HepG2 (cell line): ENCODE results near the gene STK32C. TPM values are rescaled to one million over a fixed set of nuclear protein-coding genes. Genes with fewer than 3 reads are reported as not detected.

Source experiments
- AHR ChIP-seq: IDR thresholded peaks from 2 replicates; pipeline ENCODE4 v1.6.1; 2018; ENCODE audit warnings: missing genetic modification reagents, missing compliant biosample characterization
- DZIP1 ChIP-seq: sonication (generic); formaldehyde crosslinking; IDR thresholded peaks from 2 replicates; pipeline ENCODE4 v1.5.0; 2020; ENCODE audit warnings: mild to moderate bottlenecking, missing genetic modification reagents
- FOXM1 ChIP-seq: sonication (generic); formaldehyde crosslinking; IDR thresholded peaks from 2 replicates; pipeline ENCODE4 v1.5.0; 2020; ENCODE audit warnings: missing genetic modification reagents
- IKZF4 ChIP-seq: sonication (generic); formaldehyde crosslinking; IDR thresholded peaks from 2 replicates; pipeline ENCODE4 v1.5.1; 2020; ENCODE audit warnings: borderline replicate concordance, mild to moderate bottlenecking, low read depth, missing genetic modification reagents; ENCODE audit errors: not compliant biosample characterization
- KDM2A ChIP-seq: sonication (generic); formaldehyde crosslinking; IDR thresholded peaks from 2 replicates; pipeline ENCODE4 v1.4.0; 2020; ENCODE audit warnings: low read depth, missing genetic modification reagents, borderline replicate concordance
- KDM5B ChIP-seq: sonication (generic); formaldehyde crosslinking; IDR thresholded peaks from 2 replicates; pipeline ENCODE4 v1.4.0; 2020; ENCODE audit warnings: missing genetic modification reagents, mild to moderate bottlenecking, borderline replicate concordance
- MIXL1 ChIP-seq: IDR thresholded peaks from 2 replicates; pipeline ENCODE4 v1.6.1; 2016
- MZF1 ChIP-seq: sonication (generic); formaldehyde crosslinking; IDR thresholded peaks from 2 replicates; pipeline ENCODE4 v1.8.1; 2023; ENCODE audit warnings: mild to moderate bottlenecking, missing genetic modification reagents, borderline replicate concordance
- POGK ChIP-seq: sonication (generic); formaldehyde crosslinking; conservative IDR thresholded peaks from 2 replicates; pipeline ENCODE4 v1.8.0; 2022; ENCODE audit warnings: mild to moderate bottlenecking, moderate library complexity, missing genetic modification reagents
- PRMT3 ChIP-seq: sonication (generic); formaldehyde crosslinking; IDR thresholded peaks from 2 replicates; pipeline ENCODE4 v1.8.1; 2022; ENCODE audit warnings: low read depth, mild to moderate bottlenecking, moderate library complexity, missing genetic modification reagents, borderline replicate concordance
- SALL1 ChIP-seq: sonication (generic); formaldehyde crosslinking; IDR thresholded peaks from 2 replicates; pipeline ENCODE4 v1.8.0; 2022; ENCODE audit warnings: mild to moderate bottlenecking, missing genetic modification reagents
- SNAI1 ChIP-seq: sonication (generic); formaldehyde crosslinking; IDR thresholded peaks from 2 replicates; pipeline ENCODE4 v1.5.0; 2020; ENCODE audit warnings: mild to moderate bottlenecking, missing genetic modification reagents, borderline replicate concordance
- ZNF343 ChIP-seq: sonication (generic); formaldehyde crosslinking; IDR thresholded peaks from 2 replicates; pipeline ENCODE4 v1.4.0; 2020; ENCODE audit warnings: mild to moderate bottlenecking, missing genetic modification reagents
- polyA plus RNA-seq, 8 experiments: library from polyadenylated mRNA; depleted of rRNA in 3 of 8; stranded (reverse) in 7 of 8; unstranded in 1 of 8; fragments of >200 nt; fragmentation: Illumina TruSeq in 4 of 8; extraction: Trizol in 4 of 8; gene quantifications; 2 replicates each; pipeline versions ENCODE4 v1.2.1 to v1.2.3, GENCODE V29; 2011 to 2016; ENCODE audit warnings: low read depth in 4 of 8, missing spikeins in 1 of 8, mixed read lengths in 1 of 8; ENCODE audit not compliant: insufficient read depth in 1 of 8
- total RNA-seq, 5 experiments: library from RNA; depleted of rRNA; stranded (reverse); fragments of >200 nt; fragmentation: Illumina TruSeq; extraction: Trizol; gene quantifications; 2 replicates each; pipeline ENCODE4 v1.2.3, GENCODE V29; 2016; ENCODE audit warnings: low read depth in 1 of 5
- TF ChIP-seq, protein P1 (sequence below): sonication (generic); formaldehyde crosslinking; IDR thresholded peaks from 2 replicates; pipeline ENCODE4 v1.4.0; 2020; ENCODE audit warnings: missing genetic modification reagents
- TF ChIP-seq, protein P2 (sequence below), 2 experiments: sonication (generic) in 1 of 2; formaldehyde crosslinking in 1 of 2; IDR thresholded peaks; 2 replicates each; pipeline versions ENCODE4 v1.5.1 to v1.6.1; 2011 to 2020; ENCODE audit warnings: borderline replicate concordance in 1 of 2, low read depth in 1 of 2, low read length in 1 of 2, mild to moderate bottlenecking in 1 of 2, missing genetic modification reagents in 1 of 2, moderate library complexity in 1 of 2

The STK32C gene
- total and polyA plus RNA-seq, 2 of the 13 experiments (the other 11 are each of a cell fraction or from before 2014, with no cell fraction given), result 10.9 to 19.4 TPM

GRCh38 chr10:132193907-132194552 is 113.7 kb downstream of the STK32C start (continued):
- TF ChIP-seq, protein P1, sequence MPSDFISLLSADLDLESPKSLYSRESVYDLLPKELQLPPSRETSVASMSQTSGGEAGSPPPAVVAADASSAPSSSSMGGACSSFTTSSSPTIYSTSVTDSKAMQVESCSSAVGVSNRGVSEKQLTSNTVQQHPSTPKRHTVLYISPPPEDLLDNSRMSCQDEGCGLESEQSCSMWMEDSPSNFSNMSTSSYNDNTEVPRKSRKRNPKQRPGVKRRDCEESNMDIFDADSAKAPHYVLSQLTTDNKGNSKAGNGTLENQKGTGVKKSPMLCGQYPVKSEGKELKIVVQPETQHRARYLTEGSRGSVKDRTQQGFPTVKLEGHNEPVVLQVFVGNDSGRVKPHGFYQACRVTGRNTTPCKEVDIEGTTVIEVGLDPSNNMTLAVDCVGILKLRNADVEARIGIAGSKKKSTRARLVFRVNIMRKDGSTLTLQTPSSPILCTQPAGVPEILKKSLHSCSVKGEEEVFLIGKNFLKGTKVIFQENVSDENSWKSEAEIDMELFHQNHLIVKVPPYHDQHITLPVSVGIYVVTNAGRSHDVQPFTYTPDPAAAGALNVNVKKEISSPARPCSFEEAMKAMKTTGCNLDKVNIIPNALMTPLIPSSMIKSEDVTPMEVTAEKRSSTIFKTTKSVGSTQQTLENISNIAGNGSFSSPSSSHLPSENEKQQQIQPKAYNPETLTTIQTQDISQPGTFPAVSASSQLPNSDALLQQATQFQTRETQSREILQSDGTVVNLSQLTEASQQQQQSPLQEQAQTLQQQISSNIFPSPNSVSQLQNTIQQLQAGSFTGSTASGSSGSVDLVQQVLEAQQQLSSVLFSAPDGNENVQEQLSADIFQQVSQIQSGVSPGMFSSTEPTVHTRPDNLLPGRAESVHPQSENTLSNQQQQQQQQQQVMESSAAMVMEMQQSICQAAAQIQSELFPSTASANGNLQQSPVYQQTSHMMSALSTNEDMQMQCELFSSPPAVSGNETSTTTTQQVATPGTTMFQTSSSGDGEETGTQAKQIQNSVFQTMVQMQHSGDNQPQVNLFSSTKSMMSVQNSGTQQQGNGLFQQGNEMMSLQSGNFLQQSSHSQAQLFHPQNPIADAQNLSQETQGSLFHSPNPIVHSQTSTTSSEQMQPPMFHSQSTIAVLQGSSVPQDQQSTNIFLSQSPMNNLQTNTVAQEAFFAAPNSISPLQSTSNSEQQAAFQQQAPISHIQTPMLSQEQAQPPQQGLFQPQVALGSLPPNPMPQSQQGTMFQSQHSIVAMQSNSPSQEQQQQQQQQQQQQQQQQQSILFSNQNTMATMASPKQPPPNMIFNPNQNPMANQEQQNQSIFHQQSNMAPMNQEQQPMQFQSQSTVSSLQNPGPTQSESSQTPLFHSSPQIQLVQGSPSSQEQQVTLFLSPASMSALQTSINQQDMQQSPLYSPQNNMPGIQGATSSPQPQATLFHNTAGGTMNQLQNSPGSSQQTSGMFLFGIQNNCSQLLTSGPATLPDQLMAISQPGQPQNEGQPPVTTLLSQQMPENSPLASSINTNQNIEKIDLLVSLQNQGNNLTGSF (CRISPR knock-in tag), result peak; percentile 76; the same call in 1 of the 2 replicates
- peak; percentile 80; the same call in 1 of the 2 replicates for TF ChIP-seq PRMT3 (CRISPR knock-in tag)
- TF ChIP-seq AHR (CRISPR knock-in tag), result peak; percentile 91
- TF ChIP-seq SALL1 (CRISPR knock-in tag), result peak; percentile 81
- TF ChIP-seq KDM5B (CRISPR knock-in tag), result peak; percentile 30; the same call in 1 of the 2 replicates
- TF ChIP-seq, protein P2, sequence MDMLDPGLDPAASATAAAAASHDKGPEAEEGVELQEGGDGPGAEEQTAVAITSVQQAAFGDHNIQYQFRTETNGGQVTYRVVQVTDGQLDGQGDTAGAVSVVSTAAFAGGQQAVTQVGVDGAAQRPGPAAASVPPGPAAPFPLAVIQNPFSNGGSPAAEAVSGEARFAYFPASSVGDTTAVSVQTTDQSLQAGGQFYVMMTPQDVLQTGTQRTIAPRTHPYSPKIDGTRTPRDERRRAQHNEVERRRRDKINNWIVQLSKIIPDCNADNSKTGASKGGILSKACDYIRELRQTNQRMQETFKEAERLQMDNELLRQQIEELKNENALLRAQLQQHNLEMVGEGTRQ (IDR thresholded peaks at IDR 0.05; ENCODE audit: low read depth, low read length), result no peak
- TF ChIP-seq, protein P2 (CRISPR knock-in tag; IDR thresholded peaks at IDR 0.05; ENCODE audit: borderline replicate concordance), result no peak
- peak; percentile 49; the same call in 1 of the 2 replicates for TF ChIP-seq ZNF343 (CRISPR knock-in tag)
- TF ChIP-seq MZF1, result no peak
- no peak for TF ChIP-seq SNAI1 (CRISPR knock-in tag)
- 0 out of 2 replicates have a peak, but pooled peaks have one; percentile 77 for TF ChIP-seq DZIP1 (CRISPR knock-in tag)
- 0 out of 2 replicates have a peak, but pooled peaks have one; percentile 37 for TF ChIP-seq POGK (CRISPR knock-in tag)
- TF ChIP-seq KDM2A (CRISPR knock-in tag), result peak; percentile 73; the same call in 1 of the 2 replicates
- peak; percentile 76 for TF ChIP-seq IKZF4
- TF ChIP-seq FOXM1 (CRISPR knock-in tag), result no peak
- TF ChIP-seq MIXL1, result 0 out of 2 replicates have a peak, but pooled peaks have one; percentile 42
